ENCODE data around the gene ASPSCR1. TPM values are rescaled to one million over a fixed set of nuclear protein-coding genes. Genes with fewer than 3 reads are reported as not detected.

ASPSCR1 gene
- total and polyA plus RNA-seq, 2 of the 8 experiments (the other 6 are each of a cell fraction or from before 2014, with no cell fraction given), result 33.3 to 43.7 TPM

GRCh38 chr17:82037889-82038195, 60.4 kb downstream of the ASPSCR1 start:
- peaks cover 2 to 11% of the 10 kb centered on the region in 2 experiments for H4K20me1 ChIP-seq (replicated peaks in 1 of 2; ENCODE audit: control insufficient read depth in 1 of 2, insufficient read depth in 2 of 2, low read length in 2 of 2)
- H2AFZ ChIP-seq (ENCODE audit: low read length), result peak overlapping the region; percentile 85; the same call in 1 of the 2 replicates
- no peak overlapping the region for H2BK120ac ChIP-seq (replicated peaks; ENCODE audit: low read depth, low read length)
- H3K9me3 ChIP-seq (ENCODE audit: insufficient read depth in 2 of 2, low read depth in 1 of 2, low read length in 1 of 2), result no peaks in the 10 kb centered on the region
- H3K4me3 ChIP-seq (ENCODE audit: extremely low read depth in 1 of 4, insufficient read depth in 2 of 4, low read depth in 3 of 4, low read length in 4 of 4), result peak overlapping the region in 1 of 4 experiments; percentile 77; a peak in 4 of 8 replicates
- no peak overlapping the region for H3K56ac ChIP-seq (replicated peaks; ENCODE audit: insufficient read length, low read depth, low read length)
- H2BK5ac ChIP-seq (ENCODE audit: low read depth, low read length), result no peak overlapping the region
- H3K4ac ChIP-seq (replicated peaks; ENCODE audit: insufficient read length, low read depth, low read length), result no peak overlapping the region
- no peak overlapping the region for H4K5ac ChIP-seq (ENCODE audit: insufficient read length, low read depth, low read length)
- peaks cover 0 to 4% (median 0%) of the 10 kb centered on the region in 4 experiments; a peak in 1 of 7 replicates for H3K27me3 ChIP-seq (replicated peaks in 1 of 4; ENCODE audit: control insufficient read depth in 3 of 4, extremely low read depth in 1 of 4, insufficient read depth in 3 of 4, low read length in 3 of 4)
- no peak overlapping the region for H2AK5ac ChIP-seq (ENCODE audit: low read depth, low read length)
- peak overlapping the region; percentile 71; the same call in 1 of the 2 replicates for H2BK12ac ChIP-seq (ENCODE audit: low read depth, low read length)
- DNase-seq (ENCODE audit: low read depth in 1 of 2, low spot score in 2 of 2) (no peak), FAIRE-seq (no peak)
- ChIA-PET CTCF (ENCODE audit: partially characterized antibody) (interaction anchor here (0.6 to 4.1 kb wide), 16 partner anchors 8 to 142 kb away, joined by 3 to 21 read pairs (median 4); partner anchors contain the start of genes GPS1 and RFNG), POLR2A (ENCODE audit: partially characterized antibody) (interaction anchor here (0.9 to 1.8 kb wide), 7 partner anchors 14 to 168 kb away, joined by 3 to 9 read pairs (median 6); partner anchors contain the start of genes CENPX, FASN, GPS1 and LRRC45)
- H4K8ac ChIP-seq (ENCODE audit: extremely low read depth, insufficient read depth, low read length), result no peak overlapping the region
- no peak overlapping the region for H2BK20ac ChIP-seq (ENCODE audit: low read length)
- no peaks in the 10 kb centered on the region; a peak in 1 of 8 replicates for H3K36me3 ChIP-seq (ENCODE audit: control insufficient read depth in 2 of 4, insufficient read depth in 4 of 4, low read length in 3 of 4)
- peaks cover 3 to 12% (median 4%) of the 10 kb centered on the region in 4 experiments; a peak in 6 of 7 replicates for H3K4me1 ChIP-seq (replicated peaks in 1 of 4; ENCODE audit: control insufficient read depth in 3 of 4, insufficient read depth in 4 of 4, low read length in 3 of 4)
- H3K4me2 ChIP-seq (ENCODE audit: insufficient read depth in 1 of 2, low read depth in 2 of 2, low read length in 2 of 2), result peak overlapping the region; percentile 73 to 90
- H3K79me1 ChIP-seq (ENCODE audit: low read depth, low read length), result no peaks in the 10 kb centered on the region; the same call in 1 of the 2 replicates
- H3K9ac ChIP-seq (replicated peaks in 1 of 4; ENCODE audit: extremely low read depth in 1 of 4, low read depth in 3 of 4, low read length in 3 of 4), result no peak overlapping the region
- H2BK15ac ChIP-seq (ENCODE audit: low read length), result no peak overlapping the region
- WGBS, 2 experiments (ENCODE audit: extremely low coverage in 1 of 2, insufficient coverage in 1 of 2, insufficient read length in 1 of 2, insufficient replicate concordance in 2 of 2, low coverage in 1 of 2, low lambda C conversion rate in 2 of 2, missing lambda C conversion rate in 1 of 2), result 29% methylated on average over 10 of the region's 10 CpGs; no CpG with 5 or more reads in 1 of the 2 experiments
- H3K14ac ChIP-seq (ENCODE audit: insufficient read length), result no peak overlapping the region
- no peak overlapping the region for H4K91ac ChIP-seq (replicated peaks; ENCODE audit: insufficient read length, low read length)
- H3K18ac ChIP-seq (ENCODE audit: extremely low read depth, low read length), result no peak overlapping the region
- no peak overlapping the region for H3K23ac ChIP-seq (ENCODE audit: insufficient read length)
- no peaks in the 10 kb centered on the region; a peak in 1 of 4 replicates for H3K79me2 ChIP-seq (ENCODE audit: control insufficient read depth in 1 of 2, insufficient read depth in 2 of 2, low read length in 2 of 2)
- H3K23me2 ChIP-seq (ENCODE audit: low read depth, low read length), result peaks cover 9% of the 10 kb centered on the region; the same call in 1 of the 2 replicates
- no peak overlapping the region for H3K27ac ChIP-seq (ENCODE audit: low read depth, low read length)
- TF ChIP-seq MAFK (IDR thresholded peaks at IDR 0.05; ENCODE audit: low read depth, low read length) (no peak), JUND (IDR thresholded peaks at IDR 0.05; ENCODE audit: low read length) (no peak), SP1 (IDR thresholded peaks at IDR 0.05; ENCODE audit: low read depth, low read length) (no peak), TAF1 (IDR thresholded peaks at IDR 0.05; ENCODE audit: low read depth, low read length) (no peak), ASH2L (IDR thresholded peaks at IDR 0.05; ENCODE audit: low read length) (no peak), SP2 (IDR thresholded peaks at IDR 0.05; ENCODE audit: low read length) (no peak), CTBP2 (IDR thresholded peaks at IDR 0.05; ENCODE audit: borderline replicate concordance, insufficient read depth, insufficient read length, low read length) (no peak), CBX5 (IDR thresholded peaks at IDR 0.05; ENCODE audit: low read depth, low read length) (no peak), NRF1 (IDR thresholded peaks at IDR 0.05; ENCODE audit: low read depth, low read length) (no peak), HDAC6 (IDR thresholded peaks at IDR 0.05; ENCODE audit: low read depth, low read length) (no peak), GABPA (IDR thresholded peaks at IDR 0.05; ENCODE audit: borderline replicate concordance, insufficient read depth, low read length) (no peak), EGR1 (IDR thresholded peaks at IDR 0.05; ENCODE audit: borderline replicate concordance, low read depth, low read length) (no peak), ATF3 (IDR thresholded peaks at IDR 0.05; ENCODE audit: insufficient read depth, low read depth, low read length) (no peak)
- TF ChIP-seq, protein P1, sequence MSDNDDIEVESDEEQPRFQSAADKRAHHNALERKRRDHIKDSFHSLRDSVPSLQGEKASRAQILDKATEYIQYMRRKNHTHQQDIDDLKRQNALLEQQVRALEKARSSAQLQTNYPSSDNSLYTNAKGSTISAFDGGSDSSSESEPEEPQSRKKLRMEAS (IDR thresholded peaks at IDR 0.05), result no peak
